H9 (cell line): ENCODE measurements around the gene GABBR2. TPM values are rescaled to one million over a fixed set of nuclear protein-coding genes. Genes with fewer than 3 reads are reported as not detected.

Source experiments
- DNase-seq: peaks from one replicate; pipeline ENCODE4 v3.0.0-alpha.2; 2017
- H2AFZ ChIP-seq: one replicate; pipeline ENCODE4 v1.6.1; 2013; ENCODE audit warnings: mild to moderate bottlenecking, low read length, control low read depth, moderate library complexity
- H2AK5ac ChIP-seq: 2 replicates; pipeline ENCODE4 v1.6.1; 2013; ENCODE audit warnings: low read length, control low read depth, mixed read lengths; ENCODE audit not compliant: insufficient read length
- H2BK120ac ChIP-seq: one replicate; pipeline ENCODE4 v1.6.1; 2013; ENCODE audit warnings: low read depth, mild to moderate bottlenecking, low read length, control low read depth, inconsistent platforms; ENCODE audit not compliant: poor library complexity, severe bottlenecking
- H2BK12ac ChIP-seq: 2 replicates; pipeline ENCODE4 v1.6.1; 2013; ENCODE audit warnings: low read length, control low read depth, mixed read lengths, low read depth; ENCODE audit not compliant: insufficient read length
- H2BK15ac ChIP-seq: 2 replicates; pipeline ENCODE4 v1.6.1; 2013; ENCODE audit warnings: low read depth, low read length, control low read depth
- H2BK20ac ChIP-seq: one replicate; pipeline ENCODE4 v1.6.1; 2013; ENCODE audit warnings: low read depth, mild to moderate bottlenecking, low read length, control low read depth, inconsistent platforms; ENCODE audit not compliant: poor library complexity, severe bottlenecking
- H2BK5ac ChIP-seq: 2 replicates; pipeline ENCODE4 v1.6.1; 2013; ENCODE audit warnings: low read length, control low read depth, mixed read lengths; ENCODE audit not compliant: insufficient read length
- H3K14ac ChIP-seq: 2 replicates; pipeline ENCODE4 v1.6.1; 2013; ENCODE audit warnings: low read length, control low read depth; ENCODE audit not compliant: insufficient read depth
- H3K18ac ChIP-seq: 2 replicates; pipeline ENCODE4 v1.6.1; 2013; ENCODE audit warnings: low read depth, mild to moderate bottlenecking, mixed read lengths, low read length, control low read depth; ENCODE audit not compliant: insufficient read length
- H3K23ac ChIP-seq: 2 replicates; pipeline ENCODE4 v1.6.1; 2013; ENCODE audit warnings: low read length, control low read depth, mixed read lengths, low read depth; ENCODE audit not compliant: insufficient read length
- H3K23me2 ChIP-seq: 2 replicates; pipeline ENCODE4 v1.6.1; 2013; ENCODE audit warnings: low read depth, mild to moderate bottlenecking, mixed read lengths, low read length, control low read depth; ENCODE audit not compliant: insufficient read length, poor library complexity, severe bottlenecking
- H3K27ac ChIP-seq: 2 replicates; pipeline ENCODE4 v1.5.1; 2013; ENCODE audit warnings: low read length, control low read depth, mixed read lengths, low read depth; ENCODE audit not compliant: insufficient read length
- H3K27me3 ChIP-seq: 2 replicates; pipeline ENCODE4 v1.6.1; 2013; ENCODE audit warnings: low read length, control low read depth, inconsistent platforms; ENCODE audit not compliant: insufficient read depth
- H3K4ac ChIP-seq: 2 replicates; pipeline ENCODE4 v1.6.1; 2013; ENCODE audit warnings: low read depth, mild to moderate bottlenecking, control low read depth, inconsistent platforms, low read length, moderate library complexity
- H3K4me1 ChIP-seq: 2 replicates; pipeline ENCODE4 v1.6.1; 2013; ENCODE audit warnings: low read length, control low read depth, inconsistent platforms; ENCODE audit not compliant: insufficient read depth
- H3K4me2 ChIP-seq: 2 replicates; pipeline ENCODE4 v1.6.1; 2013; ENCODE audit warnings: low read length, control low read depth, mixed read lengths; ENCODE audit not compliant: insufficient read length, insufficient read depth
- H3K56ac ChIP-seq: 2 replicates; pipeline ENCODE4 v1.6.1; 2013; ENCODE audit warnings: low read depth, mild to moderate bottlenecking, mixed read lengths, low read length, control low read depth; ENCODE audit not compliant: insufficient read length
- H3K79me1 ChIP-seq: 2 replicates; pipeline ENCODE4 v1.6.1; 2013; ENCODE audit warnings: low read depth, mild to moderate bottlenecking, moderate library complexity, low read length, control low read depth, inconsistent platforms; ENCODE audit not compliant: insufficient read depth, poor library complexity, severe bottlenecking
- H3K79me2 ChIP-seq: 2 replicates; pipeline ENCODE4 v1.6.1; 2013; ENCODE audit warnings: low read length, control low read depth, inconsistent platforms; ENCODE audit not compliant: insufficient read depth
- H3K9ac ChIP-seq: 2 replicates; pipeline ENCODE4 v1.6.1; 2013; ENCODE audit warnings: low read length, control low read depth, mixed read lengths; ENCODE audit not compliant: insufficient read length; ENCODE audit errors: extremely low read depth
- H3K9me3 ChIP-seq: one replicate; pipeline ENCODE4 v1.6.1; 2013; ENCODE audit warnings: low read depth, low read length, inconsistent platforms; ENCODE audit not compliant: control insufficient read depth
- H3T11ph ChIP-seq: one replicate; pipeline ENCODE4 v1.6.1; 2013; ENCODE audit warnings: mild to moderate bottlenecking, low read length, control low read depth, inconsistent platforms
- H4K20me1 ChIP-seq: one replicate; pipeline ENCODE4 v1.6.1; 2013; ENCODE audit not compliant: control insufficient read depth, insufficient read length, insufficient read depth
- H4K5ac ChIP-seq: 2 replicates; pipeline ENCODE4 v1.6.1; 2013; ENCODE audit warnings: low read depth, mild to moderate bottlenecking, mixed read lengths, low read length, control low read depth; ENCODE audit not compliant: insufficient read length
- H4K8ac ChIP-seq: replicated peaks from 2 replicates; pipeline ENCODE4 v1.6.1; 2013; ENCODE audit warnings: low read length, control low read depth, mixed read lengths, low read depth; ENCODE audit not compliant: insufficient read length
- H4K91ac ChIP-seq: 2 replicates; pipeline ENCODE4 v1.6.1; 2013; ENCODE audit warnings: low read depth, mild to moderate bottlenecking, moderate library complexity, mixed read lengths, low read length, control low read depth; ENCODE audit not compliant: insufficient read length
- H3K27ac Mint-ChIP-seq, 3 experiments: 2 replicates in 2 of 3; 3 replicates in 1 of 3; pipeline ENCODE4 v1.8.0; 2020 to 2021; ENCODE audit warnings: mixed read lengths in 3 of 3, mild to moderate bottlenecking in 1 of 3, moderate library complexity in 1 of 3
- H3K27me3 Mint-ChIP-seq: 2 replicates; pipeline ENCODE4 v1.8.0; 2021; ENCODE audit warnings: low read depth, mild to moderate bottlenecking, moderate library complexity, mixed read lengths
- H3K36me3 Mint-ChIP-seq, 3 experiments: 2 replicates in 2 of 3; 3 replicates in 1 of 3; pipeline ENCODE4 v1.8.0; 2020 to 2021; ENCODE audit warnings: low read depth in 3 of 3, mixed read lengths in 3 of 3; ENCODE audit not compliant: insufficient read depth in 1 of 3
- H3K4me1 Mint-ChIP-seq, 2 experiments: 2 replicates each; pipeline ENCODE4 v1.8.0; 2020; ENCODE audit warnings: mixed read lengths in 2 of 2
- H3K4me3 Mint-ChIP-seq, 2 experiments: 2 replicates in 1 of 2; 3 replicates in 1 of 2; pipeline ENCODE4 v1.8.0; 2020 to 2021; ENCODE audit warnings: mild to moderate bottlenecking in 2 of 2, mixed read lengths in 2 of 2, moderate library complexity in 1 of 2
- H3K9me3 Mint-ChIP-seq, 2 experiments: 2 replicates in 1 of 2; 3 replicates in 1 of 2; pipeline ENCODE4 v1.8.0; 2020; ENCODE audit warnings: mild to moderate bottlenecking in 2 of 2, mixed read lengths in 2 of 2, moderate library complexity in 1 of 2
- WGBS: extraction: QIAGEN DNeasy Blood & Tissue Kit; methylation state at CpG from one replicate; pipeline ENCODE4 v1.1.7; 2013; ENCODE audit warnings: missing lambda C conversion rate, low lambda C conversion rate, mixed read lengths; ENCODE audit not compliant: insufficient read length; ENCODE audit errors: extremely low coverage; 5-methylcytosine and 5-hydroxymethylcytosine counted together
- total RNA-seq: library from RNA; stranded (reverse); gene quantifications from 2 replicates; pipeline ENCODE4 v1.2.1, GENCODE V29; 2021
- TF ChIP-seq, protein P1 (sequence below): fragments of 200-600 bp; sonication (generic); conservative IDR thresholded peaks from 3 replicates; pipeline ENCODE4 v1.8.0; 2021; ENCODE audit warnings: antibody characterized with exemption, mild to moderate bottlenecking

Gene GABBR2
- total RNA-seq, 1 experiment from 2014 or later: 0.66 TPM

DNA sequence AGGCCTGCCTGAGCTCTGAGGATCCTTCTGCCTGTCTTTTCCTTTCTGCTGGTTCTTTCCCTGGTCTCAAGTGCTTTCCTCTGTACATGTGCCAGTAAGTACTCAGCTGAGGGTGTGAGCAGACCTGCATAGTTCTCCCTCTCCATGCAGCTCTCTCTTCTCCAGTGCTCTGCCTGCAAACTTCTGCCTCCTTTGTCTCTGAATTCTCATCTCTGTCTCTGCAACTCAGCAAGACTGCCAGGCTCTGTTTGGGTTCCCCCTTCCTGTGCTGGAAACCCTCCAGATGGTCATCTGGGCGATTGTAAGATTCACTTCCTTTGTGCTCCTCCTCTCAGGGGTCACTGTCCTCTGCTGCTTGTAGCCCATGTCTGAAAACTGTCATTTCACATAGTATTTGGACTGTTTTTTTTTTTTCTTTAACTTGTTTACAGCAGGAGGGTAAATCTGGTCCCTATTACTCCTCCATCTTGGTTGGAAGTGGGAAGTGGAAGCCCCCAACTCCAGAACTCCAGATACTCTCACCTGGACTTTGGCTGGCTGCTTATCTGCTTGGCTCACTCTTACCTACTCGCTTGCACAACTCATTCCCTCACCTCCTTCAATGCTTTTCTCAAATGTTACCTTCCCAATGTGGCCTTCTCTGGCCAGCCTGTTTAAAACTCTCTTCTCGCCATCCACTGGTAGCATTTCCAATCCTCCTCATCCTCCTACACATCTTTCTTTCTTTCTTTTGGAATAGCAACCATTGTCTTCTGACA, 278.0 kb downstream of the GABBR2 start:
- Histone ChIP-seq H3K79me1 (no peaks in the 10 kb centered on the region), H2BK12ac (no peak overlapping the region), H4K91ac (no peak overlapping the region), H4K20me1 (no peaks in the 10 kb centered on the region), H2AK5ac (no peak overlapping the region), H3K23ac (no peak overlapping the region), H3K79me2 (no peaks in the 10 kb centered on the region), H3K9me3 (no peaks in the 10 kb centered on the region), H4K5ac (no peak overlapping the region), H3K23me2 (no peaks in the 10 kb centered on the region), H3K4ac (no peak overlapping the region), H3K4me1 (no peaks in the 10 kb centered on the region), H2BK15ac (no peak overlapping the region), H3K56ac (no peak overlapping the region), H4K8ac (no peak overlapping the region), H3K27ac (no peak overlapping the region), H3K27me3 (no peaks in the 10 kb centered on the region; the same call in 1 of the 2 replicates), H3K18ac (no peak overlapping the region), H3T11ph (no peak overlapping the region), H3K9ac (no peak overlapping the region), H2BK120ac (no peak overlapping the region), H3K14ac (no peak overlapping the region), H2BK20ac (no peak overlapping the region), H3K4me2 (no peak overlapping the region), H2BK5ac (no peak overlapping the region), H2AFZ (no peak overlapping the region)
- H3K36me3 Mint-ChIP-seq: no peaks in the 10 kb centered on the region
- no peaks in the 10 kb centered on the region for H3K4me1 Mint-ChIP-seq
- H3K4me3 Mint-ChIP-seq: no peak overlapping the region; a peak in 1 of 5 replicates
- no peaks in the 10 kb centered on the region; a peak in 1 of 5 replicates for H3K9me3 Mint-ChIP-seq
- no peak overlapping the region; a peak in 1 of 7 replicates for H3K27ac Mint-ChIP-seq
- peaks cover 4% of the 10 kb centered on the region for H3K27me3 Mint-ChIP-seq
- TF ChIP-seq, protein P1, sequence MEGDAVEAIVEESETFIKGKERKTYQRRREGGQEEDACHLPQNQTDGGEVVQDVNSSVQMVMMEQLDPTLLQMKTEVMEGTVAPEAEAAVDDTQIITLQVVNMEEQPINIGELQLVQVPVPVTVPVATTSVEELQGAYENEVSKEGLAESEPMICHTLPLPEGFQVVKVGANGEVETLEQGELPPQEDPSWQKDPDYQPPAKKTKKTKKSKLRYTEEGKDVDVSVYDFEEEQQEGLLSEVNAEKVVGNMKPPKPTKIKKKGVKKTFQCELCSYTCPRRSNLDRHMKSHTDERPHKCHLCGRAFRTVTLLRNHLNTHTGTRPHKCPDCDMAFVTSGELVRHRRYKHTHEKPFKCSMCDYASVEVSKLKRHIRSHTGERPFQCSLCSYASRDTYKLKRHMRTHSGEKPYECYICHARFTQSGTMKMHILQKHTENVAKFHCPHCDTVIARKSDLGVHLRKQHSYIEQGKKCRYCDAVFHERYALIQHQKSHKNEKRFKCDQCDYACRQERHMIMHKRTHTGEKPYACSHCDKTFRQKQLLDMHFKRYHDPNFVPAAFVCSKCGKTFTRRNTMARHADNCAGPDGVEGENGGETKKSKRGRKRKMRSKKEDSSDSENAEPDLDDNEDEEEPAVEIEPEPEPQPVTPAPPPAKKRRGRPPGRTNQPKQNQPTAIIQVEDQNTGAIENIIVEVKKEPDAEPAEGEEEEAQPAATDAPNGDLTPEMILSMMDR: no peak
- DNase-seq: no peak
- WGBS: no CpG with 5 or more reads among the region's 3 CpGs
